WI38 (cell line): ENCODE data around the gene ZIC4.

Experiments
- H3K4me3 ChIP-seq: 2 replicates; pipeline ENCODE4 v1.5.1; 2011; ENCODE audit warnings: low read depth, mild to moderate bottlenecking, control low read depth, low read length
- CTCF ChIP-seq: IDR thresholded peaks from 2 replicates; pipeline ENCODE4 v1.5.1; 2012; ENCODE audit warnings: low read depth, mild to moderate bottlenecking, control low read depth, low read length

Gene ZIC4

GRCh38 chr3:147397155-147397874 lies 9.0 kb downstream of the ZIC4 start:
- H3K4me3 ChIP-seq, result no peak overlapping the region
- no peak for TF ChIP-seq CTCF

DNA sequence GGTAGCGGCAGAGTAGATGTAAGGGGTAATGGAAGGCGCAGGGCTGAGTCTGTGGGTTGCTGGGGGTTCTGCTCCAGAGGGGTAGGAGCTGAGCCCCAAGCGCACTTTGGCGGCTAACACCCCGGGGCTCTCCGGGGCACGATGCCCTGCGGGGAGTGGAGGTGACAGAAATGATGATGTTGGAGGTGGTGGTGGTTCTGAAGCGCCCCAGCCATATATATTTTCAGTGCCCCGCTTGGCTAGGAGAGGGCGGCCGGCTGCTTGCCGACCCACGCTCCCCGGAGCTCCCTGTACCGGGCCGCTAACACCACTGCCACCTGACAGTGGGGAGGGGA lies 9.7 kb downstream of the ZIC4 start:
- TF ChIP-seq CTCF, result no peak
- H3K4me3 ChIP-seq, result no peak overlapping the region

DNA sequence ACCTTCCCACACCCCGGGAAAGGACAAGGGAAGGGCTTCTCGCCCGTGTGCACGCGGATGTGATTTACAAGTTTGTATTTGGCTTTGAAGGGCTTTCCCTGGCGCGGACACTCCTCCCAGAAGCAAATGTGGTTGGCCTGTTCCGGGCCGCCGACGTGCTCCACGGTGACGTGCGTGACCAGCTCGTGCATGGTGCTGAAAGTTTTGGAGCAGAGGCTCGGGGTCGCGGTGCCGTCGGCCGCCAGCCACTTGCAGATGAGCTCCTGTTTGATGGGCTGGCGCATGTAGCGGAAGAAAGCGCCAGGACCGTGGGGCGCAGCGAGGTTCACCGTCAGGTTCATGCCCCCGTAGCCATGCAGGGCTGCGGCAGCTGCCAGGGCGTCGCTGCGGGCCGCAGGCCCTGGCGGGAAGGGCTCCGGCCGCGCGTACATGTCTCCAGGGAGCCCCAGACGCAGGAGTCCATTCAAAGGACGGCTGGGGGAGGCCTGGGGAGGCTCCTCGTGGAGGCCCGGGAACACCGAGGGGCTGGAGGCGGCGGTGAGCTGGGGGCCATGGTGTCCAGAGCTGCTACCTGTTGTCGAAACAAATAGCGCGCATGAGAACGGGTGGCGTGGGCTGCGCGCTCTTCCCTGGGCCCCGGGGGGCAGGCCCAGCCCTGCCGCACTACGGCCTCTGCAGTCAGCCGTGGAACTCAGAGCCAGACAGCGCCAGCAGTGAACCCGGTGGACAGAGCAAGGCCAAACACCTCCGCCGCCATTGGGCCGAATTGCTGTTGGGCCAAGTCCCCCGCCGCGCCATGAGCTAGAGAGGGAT lies 10.2 kb downstream of the ZIC4 start:
- TF ChIP-seq CTCF, result no peak

DNA sequence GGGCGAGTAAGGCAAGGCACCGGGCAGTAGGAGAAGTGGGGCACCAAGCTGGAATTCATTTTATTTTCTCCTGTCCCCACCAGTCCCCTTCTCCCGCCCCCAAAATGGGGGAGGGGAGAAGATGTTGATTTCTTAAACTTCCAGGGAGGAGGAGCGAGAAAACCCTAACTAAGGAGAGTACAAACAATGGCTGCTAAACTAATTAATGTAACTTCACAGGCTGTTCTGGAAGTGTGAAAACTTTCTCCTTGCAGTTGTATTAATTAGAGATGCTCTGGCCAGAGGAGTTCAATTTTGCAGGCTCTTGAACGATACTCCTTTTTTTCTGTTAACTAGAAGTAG lies 11.5 kb downstream of the ZIC4 start:
- no peak overlapping the region for H3K4me3 ChIP-seq

More for the DNA sequence above, 10.2 kb downstream of the ZIC4 start:
- H3K4me3 ChIP-seq, result no peak overlapping the region

GRCh38 chr3:147393943-147394883 lies 12.1 kb downstream of the ZIC4 start:
- TF ChIP-seq CTCF, result no peak
- H3K4me3 ChIP-seq, result no peak overlapping the region

More for the DNA sequence above, 11.5 kb downstream of the ZIC4 start:
- TF ChIP-seq CTCF, result no peak

DNA sequence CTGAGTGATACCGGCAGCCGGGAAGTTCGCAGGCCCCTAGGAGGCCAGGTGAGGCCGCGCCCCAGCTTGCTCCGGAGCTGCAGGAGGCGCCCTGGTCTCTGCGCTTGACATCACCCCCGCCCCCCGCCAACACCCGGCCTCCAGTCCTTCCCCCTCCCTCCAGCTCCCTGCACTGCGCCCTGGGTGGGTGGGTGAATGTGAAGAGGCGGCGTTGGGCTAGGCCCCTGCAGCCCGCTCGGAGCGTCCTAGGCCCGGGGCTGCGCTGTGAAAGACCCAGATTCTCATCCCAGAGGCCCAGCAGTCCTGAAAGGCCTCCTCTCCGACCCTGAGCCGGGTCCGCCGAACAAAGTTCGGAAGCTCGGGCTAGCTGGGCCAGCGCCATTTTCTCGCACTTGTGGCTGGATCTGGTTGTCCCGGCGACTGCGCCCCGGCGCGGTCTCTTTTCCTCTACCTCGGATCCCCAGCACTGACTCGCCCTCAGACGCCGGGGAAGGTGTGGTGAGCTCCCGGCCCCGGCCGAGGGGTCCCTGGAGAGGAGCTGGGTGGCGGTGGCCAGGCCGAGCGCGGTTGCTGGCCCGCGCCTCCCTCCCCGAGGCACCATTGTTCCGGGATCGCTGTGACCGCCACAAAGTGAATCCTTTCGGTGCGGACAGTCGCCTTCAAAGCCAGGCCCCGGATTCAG lies 12.9 kb downstream of the ZIC4 start:
- no peak for TF ChIP-seq CTCF
- no peak overlapping the region for H3K4me3 ChIP-seq
